Thyroid gland (tissue), 4 donors: Measurements from ENCODE around the gene MN1.

Source experiments
- CTCF ChIP-seq, 6 experiments: fragments of 200-600 bp in 3 of 6; fragments of 450-650 bp in 3 of 6; sonication (generic) in 3 of 6; IDR thresholded peaks; one replicate each; pipeline ENCODE4 v1.5.1; 2016 to 2019; ENCODE audit warnings: antibody characterized with exemption in 6 of 6, mild to moderate bottlenecking in 2 of 6, inconsistent platforms in 1 of 6, moderate library complexity in 1 of 6
- POLR2A ChIP-seq, 2 donors: fragments of 450-650 bp; IDR thresholded peaks; one replicate each; pipeline ENCODE4 v1.6.1; 2017; ENCODE audit warnings: antibody characterized with exemption in 2 of 2, mild to moderate bottlenecking in 2 of 2, moderate library complexity in 1 of 2

GRCh38 chr22:27795053-27795452 lies 6.5 kb downstream of the MN1 start:
- no peak for TF ChIP-seq CTCF (IDR thresholded peaks at IDR 0.05)
- no peak for TF ChIP-seq POLR2A (IDR thresholded peaks at IDR 0.05)
